ENCODE data around the gene TGFBR2.

DNA sequence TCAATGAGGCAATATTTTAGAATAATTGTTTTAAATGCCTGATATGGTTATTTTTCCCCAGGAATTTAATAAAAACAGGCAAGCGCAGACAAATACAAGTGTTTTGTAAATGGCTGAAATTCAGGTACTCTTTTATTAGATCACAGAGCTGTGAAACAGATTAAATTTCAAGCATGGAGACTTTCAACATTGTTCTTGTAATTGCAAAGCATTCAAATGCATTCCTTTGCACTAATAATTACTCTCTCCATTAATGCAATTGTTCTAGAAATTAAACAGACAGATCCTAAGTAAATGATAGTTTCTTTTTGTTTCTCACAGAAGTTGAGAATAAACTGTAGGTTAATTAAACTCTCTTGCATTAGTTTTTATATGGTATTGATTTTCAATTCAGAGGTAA lies 42.4 kb upstream of the TGFBR2 start:
- no peak for TF ChIP-seq POLR2A (IDR thresholded peaks at IDR 0.05)
- TF ChIP-seq, protein P1, sequence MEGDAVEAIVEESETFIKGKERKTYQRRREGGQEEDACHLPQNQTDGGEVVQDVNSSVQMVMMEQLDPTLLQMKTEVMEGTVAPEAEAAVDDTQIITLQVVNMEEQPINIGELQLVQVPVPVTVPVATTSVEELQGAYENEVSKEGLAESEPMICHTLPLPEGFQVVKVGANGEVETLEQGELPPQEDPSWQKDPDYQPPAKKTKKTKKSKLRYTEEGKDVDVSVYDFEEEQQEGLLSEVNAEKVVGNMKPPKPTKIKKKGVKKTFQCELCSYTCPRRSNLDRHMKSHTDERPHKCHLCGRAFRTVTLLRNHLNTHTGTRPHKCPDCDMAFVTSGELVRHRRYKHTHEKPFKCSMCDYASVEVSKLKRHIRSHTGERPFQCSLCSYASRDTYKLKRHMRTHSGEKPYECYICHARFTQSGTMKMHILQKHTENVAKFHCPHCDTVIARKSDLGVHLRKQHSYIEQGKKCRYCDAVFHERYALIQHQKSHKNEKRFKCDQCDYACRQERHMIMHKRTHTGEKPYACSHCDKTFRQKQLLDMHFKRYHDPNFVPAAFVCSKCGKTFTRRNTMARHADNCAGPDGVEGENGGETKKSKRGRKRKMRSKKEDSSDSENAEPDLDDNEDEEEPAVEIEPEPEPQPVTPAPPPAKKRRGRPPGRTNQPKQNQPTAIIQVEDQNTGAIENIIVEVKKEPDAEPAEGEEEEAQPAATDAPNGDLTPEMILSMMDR (IDR thresholded peaks at IDR 0.05), result no peak
